GM19035 (cell line): ENCODE results near the gene YJU2.

Experiments
- ATAC-seq: cut with Tn5 transposase; IDR thresholded peaks from one replicate; pipeline ENCODE4 v1.9.1; 2021; ENCODE audit not compliant: unreplicated experiment

YJU2 gene

DNA sequence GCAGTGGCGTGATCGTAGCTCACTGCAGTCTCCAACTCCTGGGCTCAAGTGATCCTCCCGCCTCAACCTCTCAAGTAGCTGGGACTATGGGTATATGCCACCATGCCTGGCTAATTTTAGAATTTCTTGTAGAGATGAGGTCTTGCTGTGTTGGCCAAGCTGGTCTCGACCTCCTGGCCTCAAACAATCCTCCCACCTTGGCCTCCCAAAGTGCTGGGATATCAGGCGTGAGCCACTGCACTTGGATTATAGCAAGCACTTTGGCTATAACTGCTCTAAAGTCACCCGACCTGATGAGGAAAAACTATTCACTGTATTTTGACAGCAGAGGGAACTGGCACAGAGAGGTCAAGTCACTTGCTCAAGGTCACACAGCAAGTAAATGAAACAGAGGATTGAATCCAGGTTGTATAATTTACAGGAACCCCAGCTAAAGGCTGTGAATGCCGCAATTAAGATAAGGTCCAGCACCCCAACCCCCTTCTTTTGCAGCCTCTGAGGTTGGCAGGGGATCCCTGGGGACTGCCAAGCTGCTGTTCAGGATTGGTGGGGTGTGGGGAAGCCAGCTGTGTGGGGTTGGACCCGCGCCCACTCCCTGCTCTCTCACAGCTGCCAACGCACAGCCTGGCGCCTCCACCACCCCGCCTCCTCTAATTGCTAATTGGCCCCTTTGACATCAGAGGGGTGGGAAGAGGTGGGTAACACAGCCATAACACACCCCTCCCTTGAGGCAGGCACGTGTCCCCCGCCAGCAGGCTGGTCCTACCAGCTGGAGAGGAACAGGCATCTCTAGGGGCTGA is 49.3 kb downstream of the YJU2 start:
- no peak for ATAC-seq

DNA sequence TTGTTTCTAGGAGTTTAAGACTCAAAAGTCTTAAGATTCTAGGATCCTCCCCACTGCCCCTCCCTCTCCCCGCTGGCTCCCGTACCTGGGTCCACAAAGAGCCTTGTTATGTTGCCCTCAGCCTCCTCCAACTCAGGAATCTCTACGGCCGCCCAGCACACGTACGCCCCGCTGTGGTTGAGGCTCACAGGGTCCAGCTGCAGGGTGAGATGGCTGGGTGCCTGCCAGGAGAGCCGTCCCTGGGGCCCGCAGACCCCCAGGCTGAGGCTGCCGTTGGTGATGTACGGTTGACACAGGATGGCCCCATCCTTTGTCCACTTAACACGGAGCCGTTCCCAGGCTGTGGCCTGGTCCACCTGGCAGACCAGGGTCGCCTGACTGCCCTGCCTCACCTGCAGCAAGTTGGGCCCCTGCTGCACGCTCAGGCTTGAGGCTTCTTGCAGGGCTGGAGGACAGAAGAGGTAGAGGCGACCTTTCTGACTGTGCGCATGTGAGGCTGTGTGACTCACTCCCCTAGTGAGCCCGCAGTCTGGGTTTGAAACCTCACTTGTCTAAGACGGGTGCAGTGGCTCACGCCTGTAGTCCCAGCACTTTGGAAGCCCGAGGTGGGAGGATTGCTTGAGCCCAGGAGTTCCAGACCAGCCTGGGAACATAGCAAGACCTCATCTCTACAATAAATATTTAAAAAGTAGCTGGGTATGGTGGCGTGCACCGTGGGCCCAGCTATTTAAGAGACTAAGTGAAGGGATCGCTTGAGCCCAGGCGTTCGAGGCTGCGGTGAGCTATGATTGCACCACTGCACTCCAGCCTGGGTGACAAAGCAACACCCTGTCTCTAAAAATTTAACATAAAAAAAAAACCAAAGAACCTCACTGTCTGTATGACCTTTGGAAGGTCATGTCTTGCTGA is 51.3 kb downstream of the YJU2 start:
- no peak for ATAC-seq

DNA sequence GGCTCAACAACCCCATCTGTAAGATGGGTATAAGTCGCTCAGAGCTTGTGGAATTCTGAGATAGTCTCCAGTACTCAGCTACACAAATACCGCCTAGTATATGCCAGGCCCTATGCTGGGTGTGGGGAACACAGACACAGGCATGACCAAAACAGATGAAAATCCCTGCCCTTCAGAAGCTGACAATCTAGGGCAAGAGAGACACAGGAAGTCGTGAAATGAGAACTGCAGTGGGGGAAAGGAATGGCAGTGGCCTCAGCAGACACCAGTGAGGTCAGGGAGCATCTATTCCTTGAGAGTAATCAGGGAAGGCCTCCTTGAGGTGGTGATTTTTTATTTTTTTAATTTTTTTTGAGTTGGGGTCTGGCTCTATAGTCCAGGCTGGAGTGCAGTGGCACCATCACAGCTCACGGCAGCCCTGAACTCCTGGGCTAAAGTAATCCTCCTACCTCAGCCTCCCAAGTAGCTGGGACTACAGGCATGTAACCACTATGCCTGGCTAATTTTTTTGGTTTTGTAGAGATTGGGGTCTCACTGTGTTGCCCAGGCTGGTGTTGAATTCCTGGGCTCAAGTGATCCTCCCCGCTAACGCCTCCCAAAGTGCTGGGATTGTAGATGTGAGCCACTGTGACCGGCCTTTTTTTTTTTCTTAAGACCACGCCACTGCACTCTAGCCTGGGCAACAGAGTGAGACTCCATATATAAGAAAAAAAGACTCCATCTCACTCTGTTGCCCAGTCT is 52.1 kb downstream of the YJU2 start:
- ATAC-seq = no peak

DNA sequence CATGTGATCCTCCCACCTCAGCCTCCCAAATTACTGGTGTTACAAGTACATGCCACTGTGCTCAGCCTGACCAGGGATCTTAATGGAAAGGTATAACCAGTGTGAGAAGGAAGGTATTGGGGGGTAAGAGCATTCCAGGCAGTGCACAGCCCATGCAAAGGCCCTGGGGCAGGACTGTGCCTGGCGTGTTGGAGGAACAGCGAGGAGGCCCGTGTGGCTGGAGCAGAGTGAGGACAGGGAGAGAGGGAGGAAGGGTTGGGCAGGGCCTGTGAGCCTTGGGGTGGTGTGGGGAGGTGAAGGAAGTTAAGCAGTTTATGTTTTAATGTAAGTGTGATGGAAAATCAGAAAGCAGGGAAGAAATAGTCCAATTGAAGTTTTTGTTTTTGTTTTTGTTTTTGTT is 53.7 kb downstream of the YJU2 start:
- no peak for ATAC-seq

DNA sequence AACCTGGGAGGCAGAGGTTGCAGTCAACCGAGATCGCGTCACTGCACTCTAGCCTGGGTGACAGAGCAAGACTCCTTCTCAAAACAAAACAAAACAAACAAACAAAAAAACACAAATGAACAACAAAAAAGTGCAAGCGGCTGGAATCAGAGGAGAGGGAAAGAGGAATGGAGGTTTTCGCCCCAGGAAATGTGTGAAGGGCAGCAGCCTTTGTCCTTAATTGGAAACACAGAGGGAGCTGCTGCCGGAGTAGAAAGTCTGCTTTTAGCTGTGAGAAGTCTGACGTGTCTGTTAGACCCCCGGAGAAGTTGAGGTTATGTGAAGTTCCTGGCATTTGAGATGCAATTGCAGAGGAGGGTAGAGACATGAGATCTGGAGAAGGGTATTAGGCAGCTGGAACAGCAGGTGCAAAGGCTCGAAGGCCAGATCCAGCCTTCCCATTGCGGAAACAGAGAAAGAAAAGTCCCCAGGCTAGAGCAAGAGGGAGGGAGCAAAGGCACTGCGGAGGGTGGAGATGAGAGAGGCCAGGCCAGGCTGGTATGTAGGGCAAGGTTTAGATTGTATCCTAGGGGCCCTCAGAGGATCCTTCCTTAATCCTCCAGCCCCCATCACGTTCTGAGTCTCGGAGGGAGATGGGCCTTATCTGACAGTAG is 54.8 kb downstream of the YJU2 start:
- no peak for ATAC-seq

DNA sequence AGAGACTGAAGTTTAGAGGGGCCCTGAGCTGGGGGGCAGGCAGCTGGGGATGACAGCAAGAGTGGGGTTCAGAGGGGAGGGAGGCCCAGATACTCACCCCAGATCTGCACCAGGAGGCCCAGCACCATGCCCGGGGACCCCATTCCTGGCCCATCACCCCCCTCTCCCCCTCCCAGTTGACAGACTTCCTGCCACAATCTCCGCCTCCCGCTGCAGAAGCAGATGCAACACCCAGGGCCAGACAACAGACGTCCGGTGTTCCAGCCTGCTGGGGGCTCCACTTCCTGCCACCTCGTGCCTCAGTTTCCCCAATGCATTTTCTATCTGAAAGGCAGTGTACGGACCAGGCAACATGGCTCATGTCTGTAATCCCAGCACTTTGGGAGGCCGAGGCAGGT is 55.4 kb downstream of the YJU2 start, which contains the start of gene TMIGD2:
TMIGD2 (minus strand) TSS at position 147 of the 398 bp plus-strand sequence; CDS start at position 143, 4 bp downstream.
- ATAC-seq = no peak

DNA sequence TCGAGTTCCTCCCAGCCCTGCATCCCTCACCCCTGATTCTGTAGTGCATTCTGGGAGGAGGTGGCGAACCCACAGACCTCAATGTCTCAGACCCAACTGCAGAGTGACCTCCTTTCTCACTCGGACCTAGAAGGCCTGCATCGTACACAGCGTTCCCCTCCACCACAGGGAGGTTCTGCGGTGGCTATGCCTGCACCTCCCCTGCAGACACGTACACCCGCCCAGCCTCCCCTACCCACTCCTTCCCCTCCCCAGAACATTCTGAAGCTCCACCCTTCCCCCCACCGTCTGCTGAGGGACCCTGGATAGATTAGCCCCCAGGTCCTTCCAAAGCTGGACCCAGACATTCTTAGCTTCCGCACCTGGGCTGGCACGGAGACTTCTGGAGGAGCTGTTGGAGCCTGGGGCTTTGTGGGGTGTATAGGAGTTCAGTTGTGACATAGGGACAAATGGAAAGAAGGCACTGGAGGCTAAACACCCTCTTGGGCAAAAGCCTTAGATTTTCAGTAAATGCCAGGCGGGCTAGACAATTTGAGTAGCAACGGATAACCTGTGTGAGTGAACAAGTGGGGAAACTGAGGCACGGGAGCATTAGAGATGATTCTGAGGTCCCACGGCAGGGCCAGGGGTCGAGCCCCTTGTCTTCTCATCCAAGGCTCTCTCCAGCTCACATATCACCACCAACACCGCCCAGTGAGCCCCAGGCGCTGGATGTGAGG is 57.1 kb downstream of the YJU2 start:
- ATAC-seq = no peak

DNA sequence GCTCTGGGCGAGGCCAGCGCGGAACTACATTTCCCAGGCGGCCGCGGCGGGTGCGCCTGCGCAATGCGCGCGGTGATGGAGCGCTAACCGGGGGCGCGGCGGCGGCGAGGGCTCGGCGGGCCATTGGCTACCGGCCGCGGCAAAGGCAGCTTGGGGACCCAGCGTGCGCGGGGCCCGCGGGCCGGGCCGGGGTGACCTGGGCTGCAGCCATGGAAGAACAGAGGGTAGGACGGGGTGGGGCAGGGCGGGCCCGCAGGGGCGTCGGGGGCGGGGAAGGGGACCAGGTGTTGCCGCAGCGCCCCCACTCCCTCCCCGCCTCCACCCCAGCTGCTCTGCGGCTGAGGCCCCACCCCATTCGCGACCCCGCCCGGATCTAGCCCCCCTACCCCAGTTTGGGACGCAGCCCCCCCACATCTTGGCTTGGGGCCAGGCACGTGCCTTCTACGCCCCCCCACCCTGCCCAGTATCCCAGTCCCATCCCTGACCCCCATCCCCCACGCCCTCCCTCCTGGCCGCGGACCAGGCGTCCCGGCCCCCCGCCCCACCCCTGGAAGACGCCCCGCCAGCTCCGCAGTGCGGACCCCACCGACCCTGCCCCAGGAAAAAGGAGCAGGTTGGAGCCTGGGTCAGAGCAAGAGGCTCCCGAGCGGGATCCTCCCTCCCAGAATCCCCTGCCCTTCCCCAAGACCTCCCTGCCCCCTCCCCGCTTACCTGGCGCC is 57.8 kb downstream of the YJU2 start, which contains the start of gene FSD1:
FSD1 (plus strand) TSS at position 61 of the 719 bp plus-strand sequence; CDS start at position 210, 149 bp downstream.
- ATAC-seq = no peak

DNA sequence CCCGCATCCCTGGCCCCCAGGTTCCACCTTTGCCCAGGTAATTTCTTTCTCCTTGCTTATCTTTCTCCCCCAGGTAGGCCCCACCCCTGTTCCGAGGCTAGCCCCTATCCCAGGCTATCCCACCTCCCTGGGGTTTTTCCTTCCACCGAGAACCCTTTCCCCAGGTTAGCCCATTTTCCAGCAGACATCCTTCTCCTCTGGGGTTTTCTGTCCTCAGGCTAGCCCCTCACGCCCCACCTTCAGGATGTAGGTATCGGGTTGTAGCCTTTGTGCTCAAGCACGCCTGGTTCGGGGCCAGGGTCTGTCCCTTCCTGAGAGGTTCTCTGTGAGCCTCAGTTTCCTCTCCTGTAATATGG is 58.4 kb downstream of the YJU2 start:
- ATAC-seq = no peak

DNA sequence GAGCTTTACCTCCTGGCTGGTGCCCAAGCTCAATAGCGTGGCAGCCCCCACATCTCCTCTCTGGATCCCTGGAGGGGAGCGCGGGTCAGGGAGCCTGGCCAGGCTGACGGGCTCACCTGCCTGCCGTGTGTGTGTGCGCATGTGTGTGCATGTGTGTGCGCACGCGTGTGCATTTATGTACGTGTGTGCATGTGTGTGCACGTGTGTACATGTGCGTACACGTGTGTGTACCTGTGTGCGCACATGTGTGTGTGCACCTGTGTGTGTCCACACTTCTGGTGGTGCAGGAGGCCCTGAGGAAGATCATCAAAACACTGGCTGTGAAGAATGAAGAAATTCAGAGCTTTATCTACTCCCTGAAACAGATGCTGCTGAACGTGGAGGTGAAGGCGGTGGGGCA is 58.8 kb downstream of the YJU2 start:
- ATAC-seq = no peak

DNA sequence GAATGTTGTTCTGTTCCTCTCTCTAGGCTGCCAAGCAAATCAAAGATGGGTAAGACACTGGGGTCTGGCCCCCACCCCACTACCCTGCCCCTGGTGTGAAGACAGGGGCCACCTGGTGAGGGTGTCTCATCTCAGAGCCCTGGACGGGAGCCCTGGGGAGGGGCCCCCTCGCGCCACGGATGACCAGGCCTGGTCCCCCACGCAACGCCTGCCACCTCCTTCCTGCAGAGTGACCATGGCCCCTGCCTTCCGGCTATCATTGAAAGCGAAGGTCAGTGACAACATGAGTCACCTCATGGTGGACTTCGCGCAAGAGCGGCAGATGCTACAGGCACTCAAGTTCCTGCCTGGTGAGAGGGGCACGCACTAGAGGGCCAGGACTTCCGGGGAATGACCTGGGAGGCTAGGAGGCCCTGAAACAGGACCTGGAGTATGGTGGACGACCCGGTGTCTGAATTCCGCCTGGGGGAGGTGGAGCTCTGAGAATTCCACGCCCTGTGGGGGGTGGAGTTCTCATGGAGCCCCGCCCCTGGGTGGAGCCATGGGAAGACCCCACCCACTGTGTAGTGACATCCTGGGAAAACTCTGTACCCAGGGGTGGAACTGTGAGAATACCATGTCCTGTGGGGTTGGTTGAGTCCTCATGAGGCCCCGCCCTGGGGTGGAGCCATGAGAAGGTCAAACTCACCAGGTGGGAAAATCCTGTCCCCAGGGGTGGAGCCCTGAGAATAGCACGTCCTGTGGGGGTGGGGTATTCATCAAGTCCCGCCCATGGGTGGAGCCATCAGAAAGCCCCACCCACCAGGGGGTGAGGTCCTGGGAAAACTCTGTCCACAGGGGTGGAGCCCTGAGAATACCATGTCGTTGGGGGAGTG is 63.6 kb downstream of the YJU2 start:
- ATAC-seq = no peak

DNA sequence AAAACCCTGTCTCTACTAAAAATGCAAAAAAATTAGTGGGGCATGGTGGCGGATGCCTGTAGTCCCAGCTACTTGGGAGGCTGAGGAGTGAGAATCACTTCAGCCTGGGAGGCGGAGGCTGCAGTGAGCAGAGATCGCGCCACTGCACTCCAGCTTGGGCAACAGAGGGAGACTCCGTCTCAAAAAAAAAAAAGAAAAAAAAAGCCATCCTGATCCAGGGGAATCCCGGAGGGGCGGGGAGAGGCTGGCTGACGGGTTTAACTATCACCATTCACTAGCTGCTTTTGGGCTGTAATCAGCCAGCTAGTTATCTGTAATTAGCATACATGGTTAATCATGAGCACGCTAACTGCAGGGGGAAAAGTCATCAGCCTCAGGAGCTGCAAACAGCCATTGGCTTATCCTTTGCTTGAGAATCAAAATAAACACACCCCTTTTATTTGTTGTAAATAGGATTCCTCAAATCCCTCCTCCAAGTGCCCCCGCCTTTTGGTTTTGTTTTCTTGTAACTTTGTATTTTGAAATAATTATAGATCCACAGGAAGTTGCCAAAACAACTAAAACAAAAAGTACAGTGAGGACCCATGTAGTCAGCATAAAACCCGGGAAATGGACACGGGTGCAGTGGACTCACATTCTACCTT is 67.1 kb downstream of the YJU2 start:
- ATAC-seq = no peak

DNA sequence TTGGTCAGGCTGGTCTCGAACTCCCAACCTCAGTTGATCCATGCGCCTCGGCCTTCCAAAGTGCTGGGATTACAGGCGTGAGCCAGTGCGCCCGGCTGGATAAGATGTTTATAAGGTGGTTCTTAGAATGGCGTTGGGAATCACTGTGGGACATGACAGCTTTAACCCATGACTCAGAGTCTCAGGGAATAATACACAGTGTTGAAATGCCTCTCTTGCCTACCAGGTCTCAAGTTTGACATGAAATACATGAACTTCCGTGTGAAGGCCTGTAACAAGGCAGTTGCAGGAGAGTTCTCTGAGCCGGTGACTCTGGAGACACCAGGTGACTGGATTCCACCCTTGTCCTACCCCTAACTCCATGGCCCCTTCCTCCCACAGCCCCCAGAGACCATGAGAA is 70.1 kb downstream of the YJU2 start:
- ATAC-seq = no peak

DNA sequence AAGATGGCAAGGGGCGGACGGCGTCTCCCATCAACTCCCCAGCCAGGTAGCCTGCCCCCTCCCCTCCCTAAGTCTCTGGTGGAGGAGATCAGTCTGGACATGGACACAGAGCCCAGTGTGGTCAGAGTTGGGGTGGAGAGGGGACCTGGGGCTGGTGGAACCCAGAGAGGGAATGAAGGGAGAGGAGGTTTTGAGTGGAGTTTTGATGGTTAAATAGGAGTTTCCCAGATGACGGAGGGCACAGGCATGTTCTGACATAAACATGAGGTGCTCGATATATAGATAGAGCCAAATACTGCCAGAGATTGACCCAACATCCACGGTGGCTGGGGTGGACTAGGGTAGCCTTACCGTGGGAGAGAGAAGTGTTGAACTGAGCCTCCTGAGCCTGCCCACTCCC is 71.6 kb downstream of the YJU2 start:
- ATAC-seq = no peak
